HG03575 (cell line): ENCODE measurements around the gene USP9X.
"Not testable (repeated sequence)": the region's sequence is repeated elsewhere in the genome, so short reads cannot be mapped to it uniquely, and the experiment has no call there.

Source experiments
- ATAC-seq: cut with Tn5 transposase; IDR thresholded peaks from one replicate; pipeline ENCODE4 v1.9.1; 2021; ENCODE audit not compliant: unreplicated experiment, insufficient number of reproducible peaks, low FRiP score; ENCODE audit errors: extremely low read depth

USP9X gene, protein sequence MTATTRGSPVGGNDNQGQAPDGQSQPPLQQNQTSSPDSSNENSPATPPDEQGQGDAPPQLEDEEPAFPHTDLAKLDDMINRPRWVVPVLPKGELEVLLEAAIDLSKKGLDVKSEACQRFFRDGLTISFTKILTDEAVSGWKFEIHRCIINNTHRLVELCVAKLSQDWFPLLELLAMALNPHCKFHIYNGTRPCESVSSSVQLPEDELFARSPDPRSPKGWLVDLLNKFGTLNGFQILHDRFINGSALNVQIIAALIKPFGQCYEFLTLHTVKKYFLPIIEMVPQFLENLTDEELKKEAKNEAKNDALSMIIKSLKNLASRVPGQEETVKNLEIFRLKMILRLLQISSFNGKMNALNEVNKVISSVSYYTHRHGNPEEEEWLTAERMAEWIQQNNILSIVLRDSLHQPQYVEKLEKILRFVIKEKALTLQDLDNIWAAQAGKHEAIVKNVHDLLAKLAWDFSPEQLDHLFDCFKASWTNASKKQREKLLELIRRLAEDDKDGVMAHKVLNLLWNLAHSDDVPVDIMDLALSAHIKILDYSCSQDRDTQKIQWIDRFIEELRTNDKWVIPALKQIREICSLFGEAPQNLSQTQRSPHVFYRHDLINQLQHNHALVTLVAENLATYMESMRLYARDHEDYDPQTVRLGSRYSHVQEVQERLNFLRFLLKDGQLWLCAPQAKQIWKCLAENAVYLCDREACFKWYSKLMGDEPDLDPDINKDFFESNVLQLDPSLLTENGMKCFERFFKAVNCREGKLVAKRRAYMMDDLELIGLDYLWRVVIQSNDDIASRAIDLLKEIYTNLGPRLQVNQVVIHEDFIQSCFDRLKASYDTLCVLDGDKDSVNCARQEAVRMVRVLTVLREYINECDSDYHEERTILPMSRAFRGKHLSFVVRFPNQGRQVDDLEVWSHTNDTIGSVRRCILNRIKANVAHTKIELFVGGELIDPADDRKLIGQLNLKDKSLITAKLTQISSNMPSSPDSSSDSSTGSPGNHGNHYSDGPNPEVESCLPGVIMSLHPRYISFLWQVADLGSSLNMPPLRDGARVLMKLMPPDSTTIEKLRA (N-terminal part only)

DNA sequence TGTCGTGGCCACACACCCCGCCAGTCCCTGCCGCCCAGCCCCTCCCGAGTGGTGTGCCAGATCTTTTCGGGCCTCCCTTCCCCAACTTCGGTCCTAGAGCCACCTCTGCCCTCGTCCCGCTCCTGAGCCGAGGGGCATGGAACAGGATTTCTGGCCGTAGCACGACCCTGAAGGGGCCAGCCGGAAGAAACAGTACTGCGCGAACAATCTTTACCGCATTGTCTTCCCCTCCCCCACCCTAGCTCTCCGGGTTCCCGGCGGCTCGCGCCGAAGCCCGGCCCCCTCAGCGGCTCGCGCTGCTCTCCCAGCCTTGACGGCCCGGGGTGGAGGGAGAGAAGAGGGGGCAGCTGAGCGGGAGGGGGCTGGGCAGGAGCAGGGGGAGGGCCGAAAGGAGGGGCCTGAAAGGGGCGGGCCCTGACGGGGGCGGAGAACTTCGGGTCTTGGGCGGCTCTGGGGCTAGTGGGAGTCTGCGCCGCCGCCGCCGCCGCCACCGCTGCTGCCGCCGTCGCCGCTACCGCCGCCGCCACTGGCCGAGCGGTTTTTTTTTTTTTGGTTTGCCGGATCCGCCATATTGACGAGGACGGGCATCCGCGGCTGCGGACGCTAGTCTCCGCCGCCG, at the start of gene USP9X:
Gene USP9X, plus strand, starts transcription at position 553 of the 619 bp plus-strand sequence. CDS start 38,184 bp downstream, outside the sequence.
- ATAC-seq = peak; percentile 20

DNA sequence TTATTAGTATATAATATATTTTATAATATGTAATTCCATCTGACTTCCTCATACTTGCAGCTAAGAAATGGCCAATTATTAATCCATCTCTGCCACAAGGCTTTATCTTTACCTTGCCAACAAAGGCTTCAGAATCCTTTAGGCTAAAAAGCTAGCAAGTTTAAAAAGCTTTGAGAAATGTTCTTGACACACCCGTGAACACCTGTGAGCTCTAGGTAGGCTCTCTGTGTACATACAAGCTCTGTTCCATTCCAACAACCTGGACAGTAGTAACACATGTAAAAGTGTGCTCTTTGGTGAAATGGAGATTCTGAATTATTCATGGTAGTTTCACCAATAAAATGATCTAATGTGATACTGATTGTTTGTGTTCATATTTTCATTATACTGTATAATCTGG, 49.7 kb upstream of the USP9X start:
- no peak for ATAC-seq

DNA sequence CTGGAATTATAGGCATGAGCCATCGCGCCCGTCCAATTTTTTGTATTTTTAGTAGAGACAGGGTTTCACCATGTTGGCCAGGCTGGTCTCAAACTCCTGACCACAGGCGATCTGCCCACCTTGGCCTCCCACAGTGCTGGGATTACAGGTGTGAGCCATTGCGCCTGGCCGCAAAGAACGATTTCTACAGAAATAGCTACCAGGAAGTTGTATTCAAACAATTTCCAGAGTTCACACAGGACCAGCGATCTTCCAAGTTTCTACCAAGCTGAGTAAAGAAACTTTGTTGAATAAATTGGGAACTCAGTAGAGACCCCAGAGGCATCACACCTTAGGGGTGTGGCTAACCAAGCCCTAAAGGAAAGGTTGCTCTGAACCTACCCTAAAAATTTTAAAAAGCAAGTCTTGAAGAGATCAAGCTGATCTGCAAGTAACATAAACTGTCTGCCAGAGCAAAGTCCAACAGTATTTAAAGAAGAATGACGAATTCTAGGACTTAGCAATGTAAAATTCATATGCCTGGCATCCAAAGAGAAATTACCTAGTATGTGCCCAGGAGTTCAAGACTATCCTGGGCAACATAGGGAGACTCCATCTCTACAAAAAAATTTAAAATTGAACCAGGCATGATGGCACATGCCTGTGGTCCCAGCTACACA, 48.4 kb upstream of the USP9X start:
- ATAC-seq = no peak

DNA sequence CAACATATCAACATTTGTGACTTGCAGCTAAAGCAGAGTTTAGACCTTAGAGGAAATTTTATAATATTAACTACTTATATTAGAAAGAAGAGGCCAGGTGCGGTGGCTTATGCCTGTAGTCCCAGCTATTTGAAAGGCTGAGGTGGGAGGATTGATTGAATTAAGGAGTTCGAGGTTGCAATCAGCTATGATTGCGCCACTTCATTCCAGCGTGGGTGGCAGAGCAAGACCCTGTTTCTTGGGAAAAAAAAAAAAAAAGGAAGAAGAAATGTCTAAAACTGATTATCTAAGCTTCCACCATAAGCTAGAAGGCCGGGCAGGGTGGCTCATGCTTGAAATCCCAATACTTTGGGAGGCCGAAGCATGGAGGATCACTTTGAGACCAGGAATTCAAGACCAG, 42.0 kb upstream of the USP9X start:
- no peak for ATAC-seq

DNA sequence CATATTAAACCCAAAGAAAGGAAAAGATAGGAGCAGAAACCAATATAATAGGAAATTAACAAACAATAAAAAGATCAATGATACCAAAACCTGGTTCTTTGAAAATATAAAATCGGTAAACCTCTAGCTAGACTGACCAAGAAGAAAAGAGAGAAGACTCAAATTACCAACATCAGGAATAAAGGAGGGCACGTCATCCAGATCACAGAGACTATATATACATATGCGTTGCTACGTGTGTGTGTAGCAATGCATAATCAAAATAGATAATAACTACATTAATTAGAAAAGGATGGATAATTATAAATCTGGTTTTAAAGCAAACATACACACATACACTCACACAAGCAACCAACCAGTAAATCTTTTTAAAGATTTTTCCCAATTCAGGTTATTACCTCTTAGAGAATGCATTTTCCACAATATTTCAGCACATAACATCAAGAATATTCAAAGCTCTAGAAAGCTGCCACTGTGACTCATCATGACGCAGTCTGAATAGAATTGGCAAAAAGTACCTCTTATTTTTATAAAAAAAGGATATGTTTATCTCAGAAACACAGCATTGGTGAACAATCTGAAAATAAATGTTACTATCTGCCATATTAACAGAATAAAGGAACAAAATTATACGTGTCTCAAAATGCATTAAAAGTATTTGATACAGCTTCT, 41.4 kb upstream of the USP9X start:
- no peak for ATAC-seq

DNA sequence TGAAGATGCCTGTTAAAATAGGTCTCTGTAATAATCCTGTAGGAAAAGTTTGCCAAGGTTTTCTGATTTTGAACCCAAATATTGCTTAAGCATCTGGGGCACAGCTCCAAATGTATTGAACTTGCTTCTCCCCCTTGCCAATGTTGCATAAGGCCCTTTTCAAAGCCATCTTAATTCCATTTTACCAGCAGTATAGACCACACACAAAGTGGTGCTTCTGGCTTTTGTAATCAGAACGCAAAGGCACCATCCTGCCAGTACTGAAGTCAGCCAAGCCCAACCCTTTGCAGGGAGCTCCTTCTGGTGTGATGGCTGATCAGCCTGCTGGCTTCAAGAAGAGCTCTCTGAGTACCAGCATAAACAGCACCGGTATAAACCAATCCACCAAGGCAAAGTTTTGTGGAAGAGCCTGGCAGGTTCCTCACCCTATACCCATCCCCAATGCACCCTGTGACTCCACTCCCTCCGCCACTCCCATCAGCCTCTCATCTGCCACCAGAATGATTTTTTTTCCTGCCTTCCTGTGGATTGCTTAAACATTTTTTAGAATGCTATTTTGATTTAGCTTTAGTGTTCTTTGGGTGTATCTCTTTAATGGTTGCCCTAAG, 39.2 kb upstream of the USP9X start:
- ATAC-seq = no peak

DNA sequence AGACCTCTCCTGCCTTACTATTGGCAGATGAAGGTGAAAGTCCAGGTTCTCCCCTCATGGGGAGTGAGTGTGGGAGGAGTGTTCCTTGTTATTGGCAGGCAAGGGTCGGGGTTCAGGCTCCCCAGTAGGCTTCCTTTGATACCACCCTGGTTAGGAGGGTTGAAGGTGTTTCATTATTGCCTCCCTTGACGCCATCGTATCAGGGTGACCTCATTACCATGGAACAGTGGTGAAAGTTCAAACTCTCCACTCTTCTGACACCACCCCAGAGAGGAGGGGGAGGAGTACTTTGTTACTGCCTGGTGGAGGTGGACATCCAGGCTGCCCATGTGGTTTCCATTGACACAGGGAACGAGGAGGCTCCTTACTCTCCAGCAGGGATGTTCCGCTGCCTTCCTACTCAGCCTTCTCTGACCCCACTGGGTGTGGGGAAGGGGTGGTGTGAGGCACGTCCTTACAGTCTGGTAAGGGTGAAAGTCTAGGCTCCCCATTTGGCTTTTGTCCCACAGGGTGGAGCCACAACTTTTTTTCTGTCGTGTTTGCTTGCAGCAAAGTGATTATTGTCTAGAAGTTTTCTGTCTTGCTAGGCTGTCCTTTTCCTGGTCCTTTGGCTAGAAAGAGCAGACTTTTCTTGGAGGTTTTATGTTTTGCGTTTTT, 37.2 kb upstream of the USP9X start:
- no peak for ATAC-seq

DNA sequence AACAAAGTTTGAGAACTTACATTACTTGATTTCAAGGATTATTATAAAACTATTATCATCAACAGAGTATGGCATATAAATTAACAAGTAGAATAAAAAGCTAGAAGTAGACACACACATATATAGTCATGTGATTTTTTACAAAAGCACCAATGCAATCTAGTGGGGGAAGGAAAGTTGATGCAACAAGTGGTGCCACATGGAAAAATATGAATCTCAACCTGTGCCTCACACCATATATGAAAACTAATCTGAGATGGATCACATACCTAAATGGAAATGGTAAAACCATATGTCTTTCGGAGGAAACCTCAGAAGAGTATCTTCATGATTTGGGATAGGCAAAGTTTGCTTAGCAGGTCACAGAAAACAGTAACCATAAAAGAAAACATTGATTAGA, 34.9 kb upstream of the USP9X start:
- no peak for ATAC-seq

DNA sequence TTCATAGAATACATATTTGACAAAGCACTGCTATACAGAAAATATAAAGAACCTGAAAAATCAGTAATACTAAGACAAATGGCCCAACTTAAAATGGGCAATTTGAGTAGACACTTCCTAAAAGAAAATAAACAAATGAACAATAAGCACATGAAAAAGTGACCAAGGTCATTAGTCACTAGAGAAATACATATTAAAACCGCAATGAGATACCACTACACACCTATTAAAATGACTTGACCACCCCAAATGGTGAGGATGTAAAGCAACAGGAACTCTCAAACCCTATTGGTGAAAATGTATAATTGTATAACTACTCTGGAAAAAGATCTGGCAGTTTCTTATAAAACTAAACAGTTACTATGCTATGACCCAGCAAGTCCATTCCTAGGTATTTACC, 34.0 kb upstream of the USP9X start:
- ATAC-seq = no peak

DNA sequence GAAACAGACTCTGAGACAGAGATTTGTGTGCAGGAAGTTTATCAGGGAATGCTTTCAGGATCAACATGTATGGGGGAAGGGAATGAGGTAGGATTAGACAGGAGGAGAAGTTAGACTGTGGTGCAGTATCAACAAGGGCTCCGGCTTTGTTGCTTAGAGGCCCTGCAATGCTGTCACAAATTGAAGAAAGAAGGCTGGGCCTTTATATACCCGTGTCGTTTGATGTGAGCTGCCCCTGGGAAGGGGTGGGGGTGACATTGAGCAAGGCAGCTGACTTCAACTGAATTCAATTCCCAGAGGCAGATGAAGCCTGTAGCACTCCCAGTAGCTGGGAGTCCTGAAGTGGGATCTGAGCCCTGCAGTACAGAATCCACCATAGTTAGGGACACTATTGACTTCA, 29.5 kb upstream of the USP9X start:
- no peak for ATAC-seq

DNA sequence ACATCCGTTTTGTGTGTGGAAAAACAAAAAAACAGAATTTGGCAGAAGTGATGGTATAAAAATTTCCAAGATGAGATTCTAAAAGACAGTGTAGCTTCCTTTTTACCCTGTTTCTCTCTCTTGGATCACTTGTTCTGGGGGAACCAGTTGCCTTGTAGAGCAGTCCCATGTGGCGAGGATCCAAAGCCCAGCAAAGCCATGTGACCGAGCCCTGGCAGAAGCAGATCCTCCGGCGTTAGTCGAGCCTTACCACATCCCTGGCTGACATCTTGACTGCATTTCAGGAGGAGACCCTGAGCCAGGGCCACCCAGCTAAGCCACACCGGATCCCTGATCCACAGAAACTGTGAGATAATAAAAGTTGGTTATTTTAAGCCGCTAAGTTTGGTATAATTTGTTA, 22.0 kb upstream of the USP9X start:
- not testable (repeated sequence) for ATAC-seq

DNA sequence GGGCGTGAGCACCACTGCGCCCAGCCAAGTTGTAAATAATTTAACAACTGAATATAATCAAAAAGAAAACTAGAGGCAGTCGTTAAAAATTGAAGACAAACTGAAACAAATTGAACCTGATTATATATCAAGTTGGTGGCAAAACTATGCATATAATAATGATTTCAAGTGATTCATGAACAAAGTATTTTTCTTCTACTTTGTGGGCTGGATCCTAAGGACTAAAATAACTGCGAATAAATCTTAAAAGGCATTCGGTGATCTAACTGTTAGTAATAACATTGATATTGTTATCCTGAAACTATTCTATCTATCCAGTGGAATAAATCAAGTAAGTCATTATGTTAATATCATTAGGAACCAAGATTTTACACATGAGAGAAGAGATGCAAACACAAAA, 21.2 kb upstream of the USP9X start:
- ATAC-seq = no peak

DNA sequence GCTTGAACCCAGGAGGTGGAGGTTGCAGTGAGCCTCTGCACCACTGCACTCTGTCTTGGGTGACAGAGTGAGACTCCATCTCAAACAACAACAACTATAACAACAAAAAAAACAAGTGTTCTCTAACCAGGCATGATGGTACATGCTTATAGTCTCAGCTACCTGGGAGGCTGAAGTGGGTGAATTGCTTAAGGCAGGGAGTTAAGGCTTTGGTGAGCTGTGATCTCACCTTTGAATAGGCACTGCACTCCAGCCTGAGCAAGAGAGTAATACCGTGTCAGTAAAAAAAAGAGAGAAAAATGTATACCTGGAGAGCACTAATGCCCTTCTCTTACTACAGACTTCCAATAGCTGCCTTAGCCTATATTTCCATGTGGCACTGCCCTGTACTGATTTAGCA, 18.9 kb upstream of the USP9X start:
- no peak for ATAC-seq

DNA sequence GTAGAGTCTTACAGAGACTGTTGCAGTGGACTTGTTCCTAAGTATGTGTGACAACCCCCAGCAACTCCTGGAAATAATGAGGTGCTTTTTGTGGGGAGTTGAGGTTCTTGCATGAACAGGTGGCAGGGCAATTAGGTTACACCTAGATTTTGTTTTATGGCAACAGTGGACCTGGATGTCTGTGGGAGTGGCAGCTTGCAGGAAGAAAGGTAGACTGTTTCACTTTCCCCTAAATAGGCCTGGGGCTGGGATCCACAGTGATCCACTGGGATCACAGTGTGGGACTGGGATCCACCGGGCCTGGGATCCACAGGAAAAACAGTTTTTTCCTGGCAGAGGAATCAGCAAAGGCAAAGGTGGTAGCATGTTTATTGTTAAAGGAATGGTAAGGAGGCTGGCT, 18.3 kb upstream of the USP9X start:
- ATAC-seq = no peak

DNA sequence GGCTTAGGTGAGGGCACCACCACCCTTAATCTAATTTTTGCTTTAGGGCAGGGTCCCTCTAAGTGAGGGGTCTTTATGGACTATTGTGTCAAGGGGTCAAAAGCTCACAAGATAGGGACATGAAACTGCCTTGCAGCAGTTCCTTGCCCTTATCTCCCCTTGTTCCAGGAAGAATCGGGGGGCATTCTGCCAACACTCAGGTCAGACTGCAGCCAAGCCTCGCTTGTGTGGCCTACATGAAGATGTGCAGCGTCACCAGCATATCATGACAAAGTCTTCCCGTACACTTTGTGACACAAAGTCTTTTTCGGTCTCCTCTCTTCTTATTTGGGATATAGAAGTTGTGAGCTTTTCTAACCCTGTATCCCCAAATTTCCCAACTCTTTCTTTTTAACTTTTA, 17.5 kb upstream of the USP9X start:
- ATAC-seq = no peak

DNA sequence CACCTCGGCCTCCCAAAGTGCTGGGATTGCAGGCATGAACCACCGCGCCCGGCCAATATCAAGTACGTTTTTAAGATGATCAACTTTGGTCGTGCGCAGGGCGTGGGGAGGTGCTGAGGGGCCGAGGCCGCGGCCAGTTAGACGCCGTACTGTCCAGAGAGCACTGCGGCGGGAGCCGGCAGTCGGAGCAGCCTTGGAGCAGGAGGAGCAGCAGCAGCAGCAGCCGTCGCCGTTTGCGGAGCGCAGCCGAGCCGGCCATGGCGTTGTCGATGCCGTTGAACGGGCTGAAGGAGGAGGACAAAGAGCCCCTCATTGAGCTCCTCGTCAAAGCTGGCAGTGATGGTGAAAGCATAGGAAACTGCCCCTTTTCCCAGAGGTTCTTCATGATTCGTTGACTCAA, 8.5 kb upstream of the USP9X start:
- no peak for ATAC-seq

DNA sequence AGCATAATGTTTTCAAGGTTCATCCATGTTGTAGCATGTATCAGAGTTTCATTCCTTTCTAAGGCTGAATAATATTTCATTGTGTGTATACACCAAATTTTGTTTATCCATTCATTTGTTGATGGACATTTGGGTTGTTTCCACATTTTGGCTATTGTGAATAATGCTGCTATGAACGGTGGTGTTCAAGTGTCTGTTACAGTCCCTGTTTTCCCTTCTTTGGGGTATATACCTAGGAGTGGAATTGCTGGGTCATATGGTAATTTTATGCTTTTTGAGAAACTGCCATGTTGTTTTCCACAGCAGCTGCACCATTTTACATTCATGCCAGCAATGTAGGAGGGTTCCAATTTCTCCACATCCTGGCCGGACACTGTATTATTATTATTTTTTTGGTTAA, 3.4 kb upstream of the USP9X start:
- no peak for ATAC-seq

DNA sequence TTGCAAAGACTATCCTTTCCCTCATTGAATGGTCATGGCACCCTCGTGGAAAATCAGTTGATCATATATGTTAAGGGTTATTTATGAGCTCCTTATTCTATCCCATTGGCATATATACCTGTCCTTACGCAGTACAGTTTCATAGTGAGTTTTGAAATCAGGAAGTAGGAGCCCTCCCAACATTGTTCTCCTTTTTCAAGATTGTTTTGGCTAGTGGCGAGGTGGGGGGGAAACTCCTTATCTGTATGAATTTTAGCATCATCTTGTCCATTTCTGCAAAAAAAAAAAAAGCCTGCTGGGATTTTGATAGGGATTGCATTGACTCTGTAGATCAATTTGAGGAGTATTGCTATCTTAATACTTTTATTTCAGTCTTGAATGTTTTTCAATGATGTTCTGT, 2.5 kb upstream of the USP9X start:
- no peak for ATAC-seq
